ENCODE data around the gene FHOD1.

FHOD1 gene

DNA sequence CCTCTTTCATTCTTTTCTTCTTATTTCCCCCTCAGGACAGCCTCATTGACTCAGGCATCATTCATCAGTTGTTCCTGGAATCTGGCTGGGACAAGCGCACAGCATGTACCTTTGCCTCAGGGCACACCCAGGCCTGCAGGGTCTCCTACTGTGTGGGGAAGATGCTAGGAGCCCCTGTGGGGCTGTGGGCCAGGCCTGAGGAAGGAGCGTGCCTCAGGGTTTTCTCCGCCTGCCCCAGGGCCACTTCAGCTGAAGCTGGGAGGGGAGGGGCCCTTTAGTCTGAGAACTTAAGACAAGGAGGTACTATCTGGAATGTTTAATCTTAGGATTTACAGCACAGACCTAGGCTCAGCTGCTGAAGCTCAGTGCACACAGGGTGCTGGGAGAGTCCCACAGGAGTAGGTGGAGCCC, 40.4 kb downstream of the FHOD1 start:
- DNase-seq (ENCODE audit: extremely low read depth, insufficient read length): no peak
- no peaks in the 10 kb centered on the region for H3K27me3 ChIP-seq (replicated peaks; ENCODE audit: control insufficient read depth, insufficient read depth, low read length)
- peaks cover 26% of the 10 kb centered on the region for H3K36me3 ChIP-seq (ENCODE audit: control insufficient read depth, insufficient read depth, low read length)
- no peak overlapping the region for H3K4me3 ChIP-seq (replicated peaks; ENCODE audit: low read depth, low read length)
- TF ChIP-seq, protein P1, sequence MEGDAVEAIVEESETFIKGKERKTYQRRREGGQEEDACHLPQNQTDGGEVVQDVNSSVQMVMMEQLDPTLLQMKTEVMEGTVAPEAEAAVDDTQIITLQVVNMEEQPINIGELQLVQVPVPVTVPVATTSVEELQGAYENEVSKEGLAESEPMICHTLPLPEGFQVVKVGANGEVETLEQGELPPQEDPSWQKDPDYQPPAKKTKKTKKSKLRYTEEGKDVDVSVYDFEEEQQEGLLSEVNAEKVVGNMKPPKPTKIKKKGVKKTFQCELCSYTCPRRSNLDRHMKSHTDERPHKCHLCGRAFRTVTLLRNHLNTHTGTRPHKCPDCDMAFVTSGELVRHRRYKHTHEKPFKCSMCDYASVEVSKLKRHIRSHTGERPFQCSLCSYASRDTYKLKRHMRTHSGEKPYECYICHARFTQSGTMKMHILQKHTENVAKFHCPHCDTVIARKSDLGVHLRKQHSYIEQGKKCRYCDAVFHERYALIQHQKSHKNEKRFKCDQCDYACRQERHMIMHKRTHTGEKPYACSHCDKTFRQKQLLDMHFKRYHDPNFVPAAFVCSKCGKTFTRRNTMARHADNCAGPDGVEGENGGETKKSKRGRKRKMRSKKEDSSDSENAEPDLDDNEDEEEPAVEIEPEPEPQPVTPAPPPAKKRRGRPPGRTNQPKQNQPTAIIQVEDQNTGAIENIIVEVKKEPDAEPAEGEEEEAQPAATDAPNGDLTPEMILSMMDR (IDR thresholded peaks at IDR 0.05; ENCODE audit: insufficient read depth, low read length, poor library complexity, severe bottlenecking): no peak

DNA sequence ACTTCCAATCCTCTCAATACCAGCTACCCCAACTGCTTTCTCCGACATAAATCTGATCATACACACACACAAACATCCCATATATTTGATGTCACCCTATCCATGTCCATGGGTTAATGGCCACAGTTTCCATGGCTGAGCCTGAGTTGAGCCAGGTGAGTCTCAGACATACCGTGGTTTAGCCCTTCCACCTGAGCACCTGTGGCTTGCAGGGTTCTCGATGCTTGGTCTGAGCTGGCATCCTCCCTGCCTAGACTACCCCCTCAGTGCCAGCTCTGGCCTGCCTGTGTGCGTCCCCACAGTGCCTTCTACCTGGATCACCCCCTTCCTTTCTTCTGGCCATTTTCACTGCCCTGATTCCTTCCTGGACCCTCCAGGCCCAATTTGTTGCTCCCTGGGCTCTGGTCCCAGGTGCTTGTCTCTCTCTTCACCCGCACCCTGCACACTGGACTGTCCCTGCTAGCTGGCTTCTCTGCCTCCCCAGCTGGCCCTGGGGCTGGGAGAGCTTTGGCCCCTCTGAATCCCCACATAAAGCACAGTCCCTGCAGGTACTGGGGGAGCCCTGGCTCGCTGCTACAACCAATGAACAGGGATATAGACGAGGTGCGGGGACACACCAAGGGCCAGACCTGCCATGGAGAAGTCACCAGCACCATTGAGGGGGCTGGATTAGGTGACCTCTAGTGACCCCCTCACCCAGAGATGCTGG, 41.0 kb downstream of the FHOD1 start:
- Histone ChIP-seq H3K36me3 (ENCODE audit: control insufficient read depth, insufficient read depth, low read length) (peaks cover 30% of the 10 kb centered on the region), H3K27me3 (replicated peaks; ENCODE audit: control insufficient read depth, insufficient read depth, low read length) (no peaks in the 10 kb centered on the region), H3K4me3 (replicated peaks; ENCODE audit: low read depth, low read length) (no peak overlapping the region)
- DNase-seq (ENCODE audit: extremely low read depth, insufficient read length): no peak
- TF ChIP-seq, protein P1 (IDR thresholded peaks at IDR 0.05; ENCODE audit: insufficient read depth, low read length, poor library complexity, severe bottlenecking): no peak

DNA sequence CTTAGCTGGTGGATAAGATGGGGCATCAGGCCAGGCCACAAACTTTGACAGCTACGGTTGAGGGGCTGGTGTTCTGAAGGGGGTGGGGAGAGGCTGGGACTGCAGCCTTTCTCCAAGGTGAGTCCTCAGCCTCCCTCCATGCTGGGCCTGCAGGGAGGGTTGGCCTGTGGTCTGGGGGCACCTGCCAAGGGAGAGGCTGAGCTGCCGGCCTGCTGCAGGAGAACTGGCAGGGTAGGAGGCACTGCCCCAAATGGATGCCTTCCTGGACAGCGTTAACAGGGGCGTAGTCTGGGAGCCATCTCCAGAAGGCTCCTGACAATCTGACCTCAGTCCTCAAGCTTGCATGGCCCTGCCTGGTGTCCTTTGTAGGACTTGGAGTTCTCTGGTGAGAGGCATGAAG, 43.2 kb downstream of the FHOD1 start:
- Histone ChIP-seq H3K4me3 (replicated peaks; ENCODE audit: low read depth, low read length) (no peak overlapping the region), H3K27me3 (replicated peaks; ENCODE audit: control insufficient read depth, insufficient read depth, low read length) (no peaks in the 10 kb centered on the region), H3K36me3 (ENCODE audit: control insufficient read depth, insufficient read depth, low read length) (peaks cover 40% of the 10 kb centered on the region)
- TF ChIP-seq, protein P1 (IDR thresholded peaks at IDR 0.05; ENCODE audit: insufficient read depth, low read length, poor library complexity, severe bottlenecking): no peak
- no peak for DNase-seq (ENCODE audit: extremely low read depth, insufficient read length)

DNA sequence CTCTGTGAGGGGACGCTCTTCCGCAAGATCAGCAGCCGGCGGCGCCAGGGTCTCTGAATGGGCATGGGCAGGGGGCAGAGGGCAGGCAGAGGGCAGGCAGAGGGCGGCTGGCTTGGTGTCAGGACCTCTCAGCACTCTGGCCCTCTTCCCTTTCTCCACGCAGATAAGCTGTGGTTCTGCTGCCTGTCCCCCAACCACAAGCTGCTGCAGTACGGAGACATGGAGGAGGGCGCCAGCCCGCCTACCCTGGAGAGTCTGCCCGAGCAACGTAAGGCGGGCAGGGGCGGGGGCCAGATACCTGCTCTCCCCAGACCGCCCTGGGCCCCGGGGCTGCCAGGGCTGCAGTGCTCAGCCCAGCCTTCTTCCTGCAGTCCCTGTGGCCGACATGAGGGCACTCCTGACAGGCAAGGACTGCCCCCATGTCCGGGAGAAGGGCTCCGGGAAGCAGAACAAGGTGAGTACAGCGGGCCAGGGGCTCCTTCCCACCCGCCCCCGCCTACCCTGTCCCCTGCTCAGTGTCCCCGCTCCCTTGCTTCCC, 44.3 kb downstream of the FHOD1 start:
- no peak for DNase-seq (ENCODE audit: extremely low read depth, insufficient read length)
- Histone ChIP-seq H3K36me3 (ENCODE audit: control insufficient read depth, insufficient read depth, low read length) (peaks cover 46% of the 10 kb centered on the region), H3K27me3 (replicated peaks; ENCODE audit: control insufficient read depth, insufficient read depth, low read length) (no peaks in the 10 kb centered on the region), H3K4me3 (replicated peaks; ENCODE audit: low read depth, low read length) (no peak overlapping the region)
- TF ChIP-seq, protein P1 (IDR thresholded peaks at IDR 0.05; ENCODE audit: insufficient read depth, low read length, poor library complexity, severe bottlenecking): no peak

DNA sequence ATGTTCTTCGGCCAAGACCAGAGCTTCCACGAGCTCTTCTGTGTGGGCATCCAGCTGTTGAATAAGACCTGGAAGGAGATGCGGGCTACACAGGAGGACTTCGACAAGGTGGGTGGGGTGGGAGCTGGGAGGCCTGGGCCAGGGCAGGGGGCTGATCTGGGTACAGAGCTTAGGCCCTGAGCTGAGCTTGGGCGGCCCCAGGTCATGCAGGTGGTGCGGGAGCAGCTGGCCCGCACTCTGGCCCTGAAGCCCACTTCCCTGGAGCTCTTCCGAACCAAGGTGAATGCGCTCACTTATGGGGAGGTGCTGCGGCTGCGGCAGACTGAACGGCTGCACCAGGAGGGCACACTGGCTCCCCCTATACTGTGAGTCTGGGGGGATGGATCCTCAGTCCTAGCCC, 44.9 kb downstream of the FHOD1 start:
- H3K27me3 ChIP-seq (replicated peaks; ENCODE audit: control insufficient read depth, insufficient read depth, low read length): no peaks in the 10 kb centered on the region
- H3K4me3 ChIP-seq (replicated peaks; ENCODE audit: low read depth, low read length): no peak overlapping the region
- no peak for DNase-seq (ENCODE audit: extremely low read depth, insufficient read length)
- peaks cover 50% of the 10 kb centered on the region for H3K36me3 ChIP-seq (ENCODE audit: control insufficient read depth, insufficient read depth, low read length)
- TF ChIP-seq, protein P1 (IDR thresholded peaks at IDR 0.05; ENCODE audit: insufficient read depth, low read length, poor library complexity, severe bottlenecking): no peak
